Fibroblast of villous mesenchyme (primary cell): ENCODE results near the gene ASS1. TPM values are rescaled to one million over a fixed set of nuclear protein-coding genes. Genes with fewer than 3 reads are reported as not detected.
A peak's percentile ranks its signal among the peaks of the same experiment; 100 is the strongest.

Source experiments
- DNase-seq: peaks from one replicate; pipeline ENCODE4 v3.0.0-alpha.2; 2010; ENCODE audit warnings: low read depth
- H3K4me3 ChIP-seq: 2 replicates; pipeline ENCODE4 v1.5.1; 2011; ENCODE audit warnings: low read depth, mild to moderate bottlenecking, low read length
- total RNA-seq: library from RNA; depleted of rRNA; stranded (reverse); fragments of >200 nt; gene quantifications from 2 replicates; pipeline ENCODE4 v1.2.3, GENCODE V29; 2012
- TF ChIP-seq, protein P1 (sequence below): IDR thresholded peaks from 2 replicates; pipeline ENCODE4 v1.5.1; 2012; ENCODE audit warnings: low read depth, mild to moderate bottlenecking, low read length; ENCODE audit not compliant: insufficient read depth

The ASS1 gene
- total RNA-seq, 1 donor = 230 TPM

DNA sequence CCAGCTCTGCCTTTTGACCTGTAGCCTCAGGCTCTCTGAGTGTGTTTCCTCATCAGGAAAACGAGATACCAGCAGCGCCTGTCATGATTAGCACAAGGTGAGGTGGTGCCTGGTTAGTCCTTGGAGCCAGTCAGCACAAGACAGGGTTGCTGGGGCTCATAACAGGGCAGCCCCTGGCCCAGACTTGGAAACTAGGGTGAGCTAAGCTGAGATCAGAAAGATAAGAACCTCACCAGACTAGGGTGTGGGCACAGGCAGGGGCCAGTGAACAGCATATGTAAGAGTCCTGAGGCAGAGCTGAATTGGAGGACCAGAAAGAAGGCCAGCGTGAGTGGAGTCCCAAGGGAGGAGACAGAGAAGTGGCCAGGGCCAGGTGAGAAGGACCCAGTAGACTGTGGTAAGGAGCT lies 91.9 kb downstream of the ASS1 start:
- no peak overlapping the region for H3K4me3 ChIP-seq

DNA sequence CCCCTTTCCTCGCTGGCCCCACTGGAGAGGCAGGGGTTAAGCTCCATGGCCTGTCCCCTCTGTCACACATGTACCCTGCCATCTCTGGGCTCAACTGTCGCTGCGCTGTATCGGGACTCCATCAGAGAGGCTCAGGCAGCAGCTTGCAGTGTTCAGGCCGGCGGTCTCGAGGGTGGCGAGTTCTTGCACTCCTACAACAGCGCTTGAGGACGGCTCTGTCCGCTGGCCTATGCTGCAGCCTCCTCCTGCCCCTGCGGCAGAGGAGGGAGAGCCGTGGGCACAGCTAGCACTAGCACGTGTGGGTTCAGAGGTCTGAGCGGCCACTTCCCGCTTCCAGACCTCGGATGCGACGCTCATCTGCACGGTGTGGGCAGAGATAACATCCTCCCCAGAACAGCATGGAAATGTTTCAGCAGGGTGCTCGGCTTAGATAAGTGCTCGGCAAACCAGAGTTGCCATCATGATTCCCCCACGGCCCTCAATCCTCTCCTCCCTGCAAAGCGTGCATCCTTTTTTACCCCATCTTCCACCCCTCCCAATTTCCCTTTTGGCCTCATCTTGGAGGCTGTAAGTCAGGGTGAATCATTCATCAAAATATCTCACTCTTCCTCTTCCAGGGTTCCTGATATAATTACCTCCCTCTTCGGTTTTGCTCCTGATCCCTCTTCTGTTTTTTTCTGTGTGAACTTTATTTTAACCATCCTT lies 92.7 kb downstream of the ASS1 start:
- DNase-seq = no peak
- TF ChIP-seq, protein P1, sequence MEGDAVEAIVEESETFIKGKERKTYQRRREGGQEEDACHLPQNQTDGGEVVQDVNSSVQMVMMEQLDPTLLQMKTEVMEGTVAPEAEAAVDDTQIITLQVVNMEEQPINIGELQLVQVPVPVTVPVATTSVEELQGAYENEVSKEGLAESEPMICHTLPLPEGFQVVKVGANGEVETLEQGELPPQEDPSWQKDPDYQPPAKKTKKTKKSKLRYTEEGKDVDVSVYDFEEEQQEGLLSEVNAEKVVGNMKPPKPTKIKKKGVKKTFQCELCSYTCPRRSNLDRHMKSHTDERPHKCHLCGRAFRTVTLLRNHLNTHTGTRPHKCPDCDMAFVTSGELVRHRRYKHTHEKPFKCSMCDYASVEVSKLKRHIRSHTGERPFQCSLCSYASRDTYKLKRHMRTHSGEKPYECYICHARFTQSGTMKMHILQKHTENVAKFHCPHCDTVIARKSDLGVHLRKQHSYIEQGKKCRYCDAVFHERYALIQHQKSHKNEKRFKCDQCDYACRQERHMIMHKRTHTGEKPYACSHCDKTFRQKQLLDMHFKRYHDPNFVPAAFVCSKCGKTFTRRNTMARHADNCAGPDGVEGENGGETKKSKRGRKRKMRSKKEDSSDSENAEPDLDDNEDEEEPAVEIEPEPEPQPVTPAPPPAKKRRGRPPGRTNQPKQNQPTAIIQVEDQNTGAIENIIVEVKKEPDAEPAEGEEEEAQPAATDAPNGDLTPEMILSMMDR = no peak
- H3K4me3 ChIP-seq = no peak overlapping the region

More for the DNA sequence above, 91.9 kb downstream of the ASS1 start:
- TF ChIP-seq, protein P1 = no peak
- DNase-seq = no peak

- peak; percentile 41 for DNase-seq
- TF ChIP-seq, protein P1 = no peak
- no peak overlapping the region for H3K4me3 ChIP-seq
These were observed 94.9 kb downstream of the ASS1 start for GRCh38 chr9:130539420-130540223.

DNA sequence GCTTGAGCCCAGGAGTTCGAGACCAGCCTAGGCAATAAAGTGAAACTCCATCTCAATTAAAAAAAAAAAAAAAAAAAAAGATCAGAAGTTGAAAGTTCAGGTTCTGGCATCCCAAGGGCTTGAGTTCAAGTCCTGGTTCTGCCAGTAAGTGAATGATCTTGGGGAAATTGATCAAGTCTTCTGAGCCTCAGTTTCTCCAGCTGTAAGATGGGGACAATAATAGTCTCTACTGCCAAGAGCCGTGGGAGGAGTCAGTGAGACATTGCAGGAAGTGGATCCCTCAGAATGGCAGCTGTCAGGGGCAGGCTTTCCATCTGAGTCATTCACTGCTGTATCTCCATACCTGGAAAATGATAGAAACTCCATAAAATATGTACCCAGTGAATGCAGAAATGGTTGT lies 96.8 kb downstream of the ASS1 start:
- H3K4me3 ChIP-seq = no peak overlapping the region
- TF ChIP-seq, protein P1 = no peak
- no peak for DNase-seq

- TF ChIP-seq, protein P1 = no peak
- no peak for DNase-seq
These were observed 97.3 kb downstream of the ASS1 start for GRCh38 chr9:130542038-130542437.

GRCh38 chr9:130542457-130543228 lies 97.9 kb downstream of the ASS1 start:
- no peak for DNase-seq
- TF ChIP-seq, protein P1 = no peak
- H3K4me3 ChIP-seq = no peak overlapping the region

More at GRCh38 chr9:130542038-130542437, 97.3 kb downstream of the ASS1 start:
- no peak overlapping the region for H3K4me3 ChIP-seq
